Colonic mucosa (tissue), 4 donors: ENCODE results near the gene SHH. TPM values are rescaled to one million over a fixed set of nuclear protein-coding genes. Genes with fewer than 3 reads are reported as not detected.

Experiments used
- DNase-seq: peaks from one replicate; pipeline ENCODE4 v3.0.0-alpha.2; 2020
- H3K27ac ChIP-seq: fragments of 200-600 bp; one replicate; pipeline ENCODE4 v1.8.0; 2021
- H3K27me3 ChIP-seq: fragments of 200-600 bp; one replicate; pipeline ENCODE4 v1.8.0; 2021
- H3K36me3 ChIP-seq: fragments of 200-600 bp; one replicate; pipeline ENCODE4 v1.8.0; 2021
- H3K4me1 ChIP-seq: fragments of 200-600 bp; one replicate; pipeline ENCODE4 v1.8.0; 2021; ENCODE audit warnings: mild to moderate bottlenecking
- H3K4me3 ChIP-seq: fragments of 200-600 bp; one replicate; pipeline ENCODE4 v1.8.0; 2021
- H3K9ac ChIP-seq, 2 donors: one replicate each; pipeline ENCODE4 v1.7.0; 2013; ENCODE audit warnings: control low read depth in 2 of 2, low read depth in 2 of 2, low read length in 2 of 2
- H3K9me3 ChIP-seq: fragments of 200-600 bp; one replicate; pipeline ENCODE4 v1.8.0; 2021
- intact Hi-C: fragments of 100-400 bp; cut with DNase I; formaldehyde crosslinking; loops from one replicate; pipeline ENCODE4 v1.14.1; 2022
- total RNA-seq, 2 donors: library from RNA; stranded (reverse); fragmentation: NEBNext Ultra II Directional in 1 of 2; extraction: Animal tissue kit (Norgen Biotek cat#: 25700) in 1 of 2; gene quantifications; one replicate each; pipeline ENCODE4 v1.2.1, GENCODE V29; 2021
- TF ChIP-seq, protein P1 (sequence below): fragments of 200-600 bp; IDR thresholded peaks from one replicate; pipeline ENCODE4 v1.8.0; 2022; ENCODE audit warnings: antibody characterized with exemption, mild to moderate bottlenecking
- donor health status: healthy.
- donor health status: DM: no; HTN: no; CAD: no.
- donor health status: DM: no; HTN: no; CAD: no.

Gene SHH
- total RNA-seq, 2 donors from 2014 or later = 5.6 to 8.1 TPM

DNA sequence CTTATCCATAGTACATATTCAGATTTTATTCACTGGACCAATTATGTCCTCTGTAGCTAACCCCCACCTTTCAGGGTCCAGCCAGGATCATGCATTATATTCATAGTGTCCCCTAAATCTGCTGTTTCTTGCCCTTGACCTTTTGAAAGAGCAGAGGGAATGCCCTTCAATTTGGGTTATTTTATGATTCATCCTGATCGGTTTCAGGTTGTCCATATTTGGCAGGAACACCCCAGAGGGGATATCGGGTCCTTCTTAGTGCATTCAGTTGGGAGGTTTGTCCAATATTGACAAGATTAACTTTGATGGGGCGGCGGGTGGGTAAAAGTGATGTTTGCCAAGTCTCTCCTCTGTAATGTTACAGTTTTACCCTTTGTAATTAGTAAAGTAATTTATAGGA, 60.9 kb downstream of the SHH start:
- H3K9ac ChIP-seq = no peak overlapping the region
- no peaks in the 10 kb centered on the region for H3K9me3 ChIP-seq
- no peak overlapping the region for H3K4me3 ChIP-seq
- no peak for DNase-seq
- no peak overlapping the region for H3K27ac ChIP-seq
- no peaks in the 10 kb centered on the region for H3K27me3 ChIP-seq
- intact Hi-C loops = no loop called here
- H3K4me1 ChIP-seq = no peaks in the 10 kb centered on the region
- TF ChIP-seq, protein P1, sequence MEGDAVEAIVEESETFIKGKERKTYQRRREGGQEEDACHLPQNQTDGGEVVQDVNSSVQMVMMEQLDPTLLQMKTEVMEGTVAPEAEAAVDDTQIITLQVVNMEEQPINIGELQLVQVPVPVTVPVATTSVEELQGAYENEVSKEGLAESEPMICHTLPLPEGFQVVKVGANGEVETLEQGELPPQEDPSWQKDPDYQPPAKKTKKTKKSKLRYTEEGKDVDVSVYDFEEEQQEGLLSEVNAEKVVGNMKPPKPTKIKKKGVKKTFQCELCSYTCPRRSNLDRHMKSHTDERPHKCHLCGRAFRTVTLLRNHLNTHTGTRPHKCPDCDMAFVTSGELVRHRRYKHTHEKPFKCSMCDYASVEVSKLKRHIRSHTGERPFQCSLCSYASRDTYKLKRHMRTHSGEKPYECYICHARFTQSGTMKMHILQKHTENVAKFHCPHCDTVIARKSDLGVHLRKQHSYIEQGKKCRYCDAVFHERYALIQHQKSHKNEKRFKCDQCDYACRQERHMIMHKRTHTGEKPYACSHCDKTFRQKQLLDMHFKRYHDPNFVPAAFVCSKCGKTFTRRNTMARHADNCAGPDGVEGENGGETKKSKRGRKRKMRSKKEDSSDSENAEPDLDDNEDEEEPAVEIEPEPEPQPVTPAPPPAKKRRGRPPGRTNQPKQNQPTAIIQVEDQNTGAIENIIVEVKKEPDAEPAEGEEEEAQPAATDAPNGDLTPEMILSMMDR = no peak
- H3K36me3 ChIP-seq = no peaks in the 10 kb centered on the region

DNA sequence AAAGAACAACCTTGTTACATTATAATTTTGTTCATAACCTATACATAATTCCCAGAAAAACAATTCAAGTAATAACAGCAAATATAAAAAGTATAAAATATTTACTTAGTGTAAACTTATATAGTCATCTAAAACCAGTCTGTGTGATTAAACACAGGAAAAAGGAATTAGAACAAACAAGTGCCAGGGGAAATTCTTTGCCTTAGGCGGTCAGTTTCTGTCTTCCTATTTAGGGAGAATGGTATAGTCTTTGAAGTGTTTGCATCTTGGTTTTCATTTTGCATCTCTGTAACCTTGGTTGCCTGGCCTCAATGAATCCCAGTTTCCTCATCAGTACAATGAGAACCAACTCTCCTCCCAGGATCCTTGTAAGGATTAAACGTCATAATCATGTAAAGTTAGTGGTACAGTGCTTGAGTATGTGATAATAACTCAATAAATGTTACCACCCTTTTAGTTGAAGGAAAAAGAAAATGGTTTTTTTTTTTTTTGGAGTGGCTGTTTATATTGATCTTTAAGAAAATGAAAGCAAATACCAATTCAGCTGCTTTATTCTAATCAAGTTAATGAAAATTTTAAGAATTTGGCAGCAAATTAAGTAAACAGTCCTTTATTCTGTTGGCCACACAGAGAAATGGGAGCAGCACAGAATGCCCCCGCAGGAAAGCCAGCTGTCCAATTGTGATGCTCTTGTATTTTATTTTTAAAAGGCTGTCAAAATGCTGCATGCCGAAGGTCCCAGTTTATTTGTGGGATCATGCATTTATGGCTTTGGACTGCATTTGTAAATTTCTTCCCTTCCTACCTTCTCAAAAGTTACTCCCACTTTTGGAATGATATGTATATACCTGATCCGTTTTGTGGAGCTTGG, 61.8 kb downstream of the SHH start:
- H3K9me3 ChIP-seq = no peaks in the 10 kb centered on the region
- TF ChIP-seq, protein P1 = no peak
- intact Hi-C loops = no loop called here
- H3K4me1 ChIP-seq = no peaks in the 10 kb centered on the region
- H3K27ac ChIP-seq = no peak overlapping the region
- peaks cover 2% of the 10 kb centered on the region for H3K36me3 ChIP-seq
- no peaks in the 10 kb centered on the region for H3K27me3 ChIP-seq
- no peak overlapping the region for H3K4me3 ChIP-seq
- no peak for DNase-seq
- no peak overlapping the region for H3K9ac ChIP-seq

Other genes with a start within 250 kb of the SHH start
- 10 to 100 TPM; 56.9 to 60.2 TPM for gene RBM33, start 167.8 kb downstream of the SHH start, total RNA-seq